IPS DF 6.9 (cell line): ENCODE measurements around the gene GDNF.
A peak's percentile ranks its signal among the peaks of the same experiment; 100 is the strongest.

Source experiments
- DNase-seq: peaks from one replicate; pipeline ENCODE4 v3.0.0-alpha.2; 2013; ENCODE audit warnings: low read depth, low spot score
- H3K27ac ChIP-seq: one replicate; pipeline ENCODE4 v1.5.1; 2013; ENCODE audit warnings: low read length, control low read depth
- H3K27me3 ChIP-seq: 2 replicates; pipeline ENCODE4 v1.6.1; 2013; ENCODE audit warnings: mild to moderate bottlenecking, low read length; ENCODE audit not compliant: control insufficient read depth, insufficient read depth
- H3K36me3 ChIP-seq: 2 replicates; pipeline ENCODE4 v1.6.1; 2013; ENCODE audit warnings: low read length; ENCODE audit not compliant: control insufficient read depth, insufficient read depth
- H3K4me1 ChIP-seq: 2 replicates; pipeline ENCODE4 v1.6.1; 2013; ENCODE audit warnings: low read length; ENCODE audit not compliant: control insufficient read depth, insufficient read depth
- H3K4me3 ChIP-seq: 2 replicates; pipeline ENCODE4 v1.5.1; 2013; ENCODE audit warnings: mild to moderate bottlenecking, low read length
- H3K9me3 ChIP-seq: 2 replicates; pipeline ENCODE4 v1.6.1; 2013; ENCODE audit warnings: low read length, inconsistent platforms; ENCODE audit not compliant: control insufficient read depth, insufficient read depth
- WGBS: extraction: QIAGEN DNeasy Blood & Tissue Kit; methylation state at CpG from one replicate; pipeline ENCODE4 v1.1.7; 2013; ENCODE audit warnings: mixed read lengths, missing lambda C conversion rate; ENCODE audit not compliant: insufficient read length, insufficient coverage; 5-methylcytosine and 5-hydroxymethylcytosine counted together

GDNF gene, protein sequence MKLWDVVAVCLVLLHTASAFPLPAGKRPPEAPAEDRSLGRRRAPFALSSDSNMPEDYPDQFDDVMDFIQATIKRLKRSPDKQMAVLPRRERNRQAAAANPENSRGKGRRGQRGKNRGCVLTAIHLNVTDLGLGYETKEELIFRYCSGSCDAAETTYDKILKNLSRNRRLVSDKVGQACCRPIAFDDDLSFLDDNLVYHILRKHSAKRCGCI

DNA sequence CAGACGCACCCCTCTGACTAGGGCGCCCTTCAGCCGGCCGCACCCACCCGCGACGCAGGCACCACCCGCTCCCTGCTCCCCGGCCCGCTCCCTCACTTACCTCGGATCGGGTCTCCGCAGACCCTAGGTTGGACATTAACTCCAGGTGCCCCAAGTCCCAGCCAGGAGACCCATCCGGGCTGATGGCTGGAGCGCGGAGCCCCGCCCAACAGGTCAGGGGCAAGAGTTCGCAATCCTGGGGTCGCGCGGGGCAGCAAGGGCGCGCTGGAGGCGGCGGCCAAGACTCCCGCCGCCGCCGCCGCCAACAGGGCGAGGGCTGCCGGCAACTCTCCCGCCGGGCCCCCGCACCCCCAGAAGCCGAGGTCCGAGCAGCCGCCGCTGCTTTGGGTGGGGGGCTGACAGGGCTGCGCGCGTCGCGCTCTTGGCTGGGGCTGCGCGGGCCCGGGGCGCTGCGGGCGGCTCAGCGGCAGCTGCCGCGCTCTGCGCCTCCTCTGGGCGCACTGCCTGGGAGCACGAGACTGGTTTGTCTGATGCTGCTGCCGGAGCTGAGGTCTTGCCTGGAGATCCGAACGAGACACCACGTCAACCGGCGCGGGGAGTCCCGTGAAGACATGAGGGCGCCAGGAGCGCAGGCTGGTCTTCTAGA, at the start of gene GDNF:
Gene GDNF (minus strand): TSS at position 635 of the 646 bp plus-strand sequence. CDS start 5,245 bp downstream, outside the sequence.
- peaks cover 3% of the 10 kb centered on the region; the same call in 1 of the 2 replicates for H3K4me1 ChIP-seq
- H3K9me3 ChIP-seq = no peaks in the 10 kb centered on the region
- no CpG with 5 or more reads among the region's 66 CpGs for WGBS
- no peak for DNase-seq
- peaks cover 63% of the 10 kb centered on the region for H3K27me3 ChIP-seq
- H3K27ac ChIP-seq = no peak within 1 kb of the TSS
- no peaks in the 10 kb centered on the region for H3K36me3 ChIP-seq
- H3K4me3 ChIP-seq = peak within 1 kb of the TSS; percentile 28; the same call in 1 of the 2 replicates

DNA sequence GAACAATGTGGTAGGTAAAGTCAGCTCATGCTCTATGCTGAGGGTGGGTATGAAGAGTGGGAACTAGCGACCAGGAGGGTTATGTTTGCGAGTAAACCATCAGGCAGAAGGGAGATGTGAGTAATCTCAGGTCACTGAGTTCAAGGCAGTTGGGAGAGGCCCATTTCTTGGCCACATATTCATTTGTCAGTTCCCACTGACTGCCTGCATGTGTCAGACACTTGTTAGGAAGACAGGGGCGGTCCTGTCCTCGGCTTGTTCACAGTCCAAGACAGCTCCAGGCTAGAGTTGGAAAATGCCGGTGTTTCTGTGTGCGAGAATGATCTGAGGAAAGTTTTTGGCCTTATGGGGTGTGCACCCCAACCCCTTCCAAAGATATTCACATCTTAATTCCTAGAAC, 48.6 kb upstream of the GDNF start:
- no peak for DNase-seq
- WGBS = no CpG with 5 or more reads among the region's 6 CpGs
- Histone ChIP-seq H3K36me3 (no peaks in the 10 kb centered on the region), H3K27me3 (no peaks in the 10 kb centered on the region), H3K27ac (no peak overlapping the region), H3K4me3 (no peak overlapping the region), H3K4me1 (no peaks in the 10 kb centered on the region), H3K9me3 (no peaks in the 10 kb centered on the region)

DNA sequence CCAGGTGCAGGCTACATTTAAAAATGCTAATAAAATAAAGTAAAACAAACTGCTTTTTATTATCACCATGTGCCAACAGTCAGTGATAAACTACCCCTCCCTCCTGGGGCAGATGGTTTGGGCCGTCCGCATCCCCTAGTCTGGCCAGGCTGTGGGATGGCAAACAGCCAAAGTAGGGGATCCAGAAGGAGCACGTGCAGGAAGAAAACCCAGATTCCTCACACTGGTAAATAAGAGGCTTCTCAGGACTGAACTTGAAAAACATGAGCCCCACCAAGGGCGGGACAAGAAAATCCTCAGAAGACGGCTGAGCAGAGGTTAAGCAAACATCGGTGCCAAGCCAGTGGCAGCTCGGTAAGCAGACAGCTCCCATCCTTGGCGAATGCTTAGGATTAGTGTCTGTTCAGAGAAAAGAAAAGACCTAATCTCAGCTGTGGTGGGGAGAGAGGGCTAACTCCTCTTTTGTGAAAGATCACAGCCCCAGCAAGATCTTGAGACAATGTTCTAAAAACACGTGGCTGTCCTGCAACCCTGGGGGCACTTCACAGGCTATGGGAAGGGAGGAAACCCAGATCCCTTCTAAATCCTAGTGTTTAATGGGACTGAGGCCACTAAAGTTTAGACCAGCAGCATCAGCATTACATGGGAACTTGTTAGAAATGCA, 46.5 kb upstream of the GDNF start:
- no CpG with 5 or more reads among the region's 9 CpGs for WGBS
- no peak for DNase-seq
- Histone ChIP-seq H3K9me3 (no peaks in the 10 kb centered on the region), H3K27me3 (no peaks in the 10 kb centered on the region), H3K36me3 (no peaks in the 10 kb centered on the region), H3K27ac (no peak overlapping the region), H3K4me3 (no peak overlapping the region), H3K4me1 (no peaks in the 10 kb centered on the region)

DNA sequence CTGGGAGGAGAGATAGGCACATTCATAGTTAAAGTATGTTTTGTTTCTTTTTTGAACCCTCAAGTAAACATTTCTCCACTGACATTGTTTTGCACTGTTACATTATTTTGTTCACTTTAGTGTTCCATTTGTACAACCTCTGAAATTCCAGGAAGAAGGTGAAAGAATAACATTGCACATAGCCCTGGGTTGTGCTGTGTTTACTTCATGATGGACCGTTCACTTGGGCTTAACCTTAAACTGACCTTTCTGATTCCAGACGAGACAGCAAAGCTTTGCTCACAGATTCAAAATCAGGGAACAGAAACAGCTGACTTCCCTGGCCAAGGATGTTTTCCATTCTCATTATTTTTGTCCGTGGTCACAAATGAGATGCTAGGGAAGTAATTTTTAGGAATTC, 42.8 kb upstream of the GDNF start:
- H3K36me3 ChIP-seq = no peaks in the 10 kb centered on the region
- H3K9me3 ChIP-seq = no peaks in the 10 kb centered on the region
- no peak overlapping the region for H3K4me3 ChIP-seq
- no peak for DNase-seq
- H3K27me3 ChIP-seq = no peaks in the 10 kb centered on the region
- no CpG with 5 or more reads among the region's 3 CpGs for WGBS
- no peaks in the 10 kb centered on the region for H3K4me1 ChIP-seq
- H3K27ac ChIP-seq = no peak overlapping the region

DNA sequence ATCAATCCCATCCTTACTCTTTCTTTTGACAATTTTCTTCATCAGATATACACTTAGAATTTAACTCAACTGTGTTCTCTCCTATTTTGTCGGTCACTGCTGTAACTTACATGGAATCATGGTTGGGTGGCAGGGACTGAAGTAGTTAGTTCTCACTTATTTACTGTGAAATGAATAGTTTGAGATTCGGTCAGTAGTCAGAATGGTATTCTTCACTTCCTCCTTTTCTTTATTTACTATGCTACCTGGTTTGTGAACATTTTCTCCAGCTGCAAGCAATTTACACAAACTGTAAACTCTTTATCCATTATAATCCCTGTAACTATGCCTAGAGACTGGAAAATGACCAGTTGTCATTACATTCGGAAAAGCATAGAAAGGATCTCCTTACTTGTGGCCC, 41.5 kb upstream of the GDNF start:
- Histone ChIP-seq H3K9me3 (no peaks in the 10 kb centered on the region), H3K27ac (no peak overlapping the region)
- WGBS = no CpG with 5 or more reads among the region's 3 CpGs

DNA sequence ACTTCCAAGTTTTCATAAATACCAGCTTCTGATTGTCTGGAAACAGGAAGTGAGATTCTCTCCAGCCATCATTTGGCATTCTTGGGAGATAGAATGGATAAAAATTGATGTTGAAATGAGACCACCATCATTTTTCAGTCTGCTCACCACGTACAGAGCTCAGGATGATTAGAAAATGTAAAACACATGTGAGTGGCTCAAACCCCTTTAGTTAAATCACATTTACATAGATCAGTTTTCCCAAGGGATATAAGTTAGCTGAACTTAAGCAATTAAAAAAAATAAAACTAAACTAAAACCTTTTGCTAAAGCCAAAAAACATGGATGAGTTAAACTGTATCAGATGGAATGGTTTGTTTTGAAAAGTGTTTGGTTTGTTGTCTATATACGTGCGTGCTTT, 37.1 kb upstream of the GDNF start:
- H3K27me3 ChIP-seq = no peaks in the 10 kb centered on the region
- no peak for DNase-seq
- H3K4me3 ChIP-seq = no peak overlapping the region
- H3K27ac ChIP-seq = no peak overlapping the region
- no peaks in the 10 kb centered on the region for H3K4me1 ChIP-seq
- no peaks in the 10 kb centered on the region for H3K36me3 ChIP-seq
- H3K9me3 ChIP-seq = no peaks in the 10 kb centered on the region
- WGBS = 100% methylated on average over 2 of the region's 3 CpGs

More for the DNA sequence above, 41.5 kb upstream of the GDNF start:
- H3K4me3 ChIP-seq = no peak overlapping the region
- no peaks in the 10 kb centered on the region for H3K27me3 ChIP-seq
- no peaks in the 10 kb centered on the region for H3K36me3 ChIP-seq
- no peaks in the 10 kb centered on the region for H3K4me1 ChIP-seq
- no peak for DNase-seq

DNA sequence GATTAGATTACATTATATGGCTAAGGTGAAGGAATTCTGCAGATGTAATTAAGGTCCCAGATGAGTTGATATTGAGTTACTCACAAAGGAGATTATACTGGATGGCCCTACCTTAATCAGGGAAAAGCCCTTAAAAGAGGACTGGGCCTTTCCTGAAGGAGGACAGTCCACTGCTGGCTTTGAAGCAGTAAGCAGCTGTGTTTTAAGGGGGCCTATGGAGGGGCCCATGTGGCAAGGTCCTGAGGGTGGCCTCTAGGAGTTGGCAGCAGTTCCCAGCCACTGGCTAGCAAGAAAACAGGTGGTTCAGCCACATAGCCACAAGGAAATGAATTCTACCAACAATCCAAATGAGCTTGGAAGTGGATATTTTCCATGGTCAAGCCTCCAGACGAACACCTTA, 36.4 kb upstream of the GDNF start:
- Histone ChIP-seq H3K4me3 (no peak overlapping the region), H3K4me1 (no peaks in the 10 kb centered on the region), H3K27me3 (no peaks in the 10 kb centered on the region), H3K9me3 (no peaks in the 10 kb centered on the region), H3K27ac (no peak overlapping the region), H3K36me3 (no peaks in the 10 kb centered on the region)
- no peak for DNase-seq
- no CpG with 5 or more reads among the region's 1 CpG for WGBS

DNA sequence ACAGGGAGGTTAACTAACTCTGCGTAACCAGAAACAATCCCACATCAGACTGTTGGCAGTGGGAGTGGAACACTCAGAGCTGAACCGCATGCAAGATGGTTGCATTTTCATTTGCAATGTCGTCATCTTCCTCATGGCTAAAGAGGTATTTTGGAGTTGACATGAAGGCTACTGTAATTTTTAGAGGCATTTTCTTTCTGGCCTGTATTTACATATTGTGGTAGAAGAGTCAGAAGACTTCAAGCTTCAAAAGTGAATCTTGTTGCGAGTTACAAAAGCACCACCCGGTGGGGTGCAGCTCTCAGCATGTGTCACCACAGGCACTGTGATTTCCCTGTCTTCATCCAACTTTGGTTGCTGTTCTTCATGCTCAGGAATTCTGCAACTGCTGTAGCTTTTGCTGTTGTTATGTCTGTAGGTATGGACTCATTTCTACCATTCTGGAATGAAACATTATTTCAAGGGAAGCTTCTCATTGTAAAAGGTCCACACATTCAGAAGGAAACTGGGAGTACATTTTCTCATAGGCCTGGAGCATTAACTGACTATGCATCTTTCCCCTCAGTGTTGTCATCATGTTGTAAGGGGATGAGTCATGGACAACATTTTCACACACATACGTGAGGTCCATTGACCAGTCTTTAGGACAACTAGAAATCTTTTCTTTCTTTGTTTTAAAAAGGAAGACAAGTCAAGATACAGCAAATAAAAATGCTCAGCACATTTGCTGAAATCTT, 35.4 kb upstream of the GDNF start:
- DNase-seq = no peak
- Histone ChIP-seq H3K4me3 (no peak overlapping the region), H3K36me3 (no peaks in the 10 kb centered on the region), H3K27ac (no peak overlapping the region), H3K9me3 (no peaks in the 10 kb centered on the region), H3K27me3 (no peaks in the 10 kb centered on the region), H3K4me1 (no peaks in the 10 kb centered on the region)
- WGBS = no CpG with 5 or more reads among the region's 6 CpGs

DNA sequence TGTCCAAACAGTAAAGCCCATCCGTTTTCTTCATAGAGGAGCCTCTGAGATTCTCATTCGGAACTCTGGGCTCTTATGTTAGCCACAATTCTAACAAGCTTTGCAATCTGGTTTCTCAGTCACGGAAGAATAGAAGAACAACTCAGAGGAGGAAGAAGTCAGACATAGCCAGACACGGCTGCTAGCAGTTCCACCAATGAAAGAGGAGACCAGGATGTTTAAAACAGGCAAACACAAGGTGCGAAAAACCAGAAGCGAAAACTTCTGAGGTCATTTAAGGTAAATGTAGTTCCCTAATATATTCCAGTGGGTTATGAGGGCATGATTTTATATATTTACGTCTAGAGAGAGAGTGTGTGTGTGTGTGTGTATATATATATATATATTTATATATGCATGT, 34.1 kb upstream of the GDNF start:
- H3K27me3 ChIP-seq = no peaks in the 10 kb centered on the region
- no peak overlapping the region for H3K27ac ChIP-seq
- no peaks in the 10 kb centered on the region for H3K36me3 ChIP-seq
- no peaks in the 10 kb centered on the region for H3K4me1 ChIP-seq
- no CpG with 5 or more reads among the region's 7 CpGs for WGBS
- H3K9me3 ChIP-seq = no peaks in the 10 kb centered on the region
- no peak for DNase-seq
- no peak overlapping the region for H3K4me3 ChIP-seq

DNA sequence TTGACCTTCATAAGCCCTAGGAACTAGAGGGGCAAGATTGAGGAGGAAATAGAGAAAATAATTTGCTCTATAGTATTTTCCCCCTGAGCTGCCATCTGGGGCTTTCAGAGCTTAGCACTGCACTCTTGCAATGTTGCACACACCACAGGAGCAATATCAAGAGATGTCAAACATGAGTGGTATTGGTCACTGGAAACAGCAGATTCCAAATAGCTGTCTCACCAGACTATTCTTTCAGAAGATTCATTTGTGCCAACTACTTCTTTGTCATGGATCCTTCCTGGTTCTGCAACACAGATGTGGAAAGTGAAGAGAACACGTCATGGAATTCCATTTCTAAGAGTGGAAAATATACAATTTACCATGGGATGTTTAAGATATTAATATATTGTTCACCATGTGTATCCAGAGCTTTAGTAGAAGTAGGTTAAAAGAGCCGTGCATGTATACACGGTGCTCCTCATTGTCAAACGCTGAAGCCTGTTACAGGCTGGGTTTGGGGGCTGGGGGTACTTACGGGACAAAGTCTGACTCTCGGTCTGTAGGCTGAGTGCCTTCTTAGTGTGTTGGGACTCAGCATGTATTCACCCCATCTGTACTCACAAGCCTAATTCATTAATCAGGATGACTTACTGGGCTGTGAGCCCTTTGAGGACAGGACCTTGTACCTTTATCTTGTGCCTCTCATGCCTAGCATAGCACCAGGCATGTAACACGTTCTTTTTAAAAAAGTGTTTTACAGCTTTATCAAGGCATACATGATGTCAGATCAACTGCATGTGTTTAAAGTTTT, 31.4 kb upstream of the GDNF start:
- Histone ChIP-seq H3K4me3 (no peak overlapping the region), H3K27ac (no peak overlapping the region), H3K9me3 (no peaks in the 10 kb centered on the region), H3K27me3 (no peaks in the 10 kb centered on the region), H3K36me3 (no peaks in the 10 kb centered on the region), H3K4me1 (no peaks in the 10 kb centered on the region)
- DNase-seq = no peak
- WGBS = no CpG with 5 or more reads among the region's 7 CpGs
